Measurements from ENCODE around the gene ECE1.
"Not testable (repeated sequence)": the region's sequence is repeated elsewhere in the genome, so short reads cannot be mapped to it uniquely, and the experiment has no call there.

Gene ECE1

DNA sequence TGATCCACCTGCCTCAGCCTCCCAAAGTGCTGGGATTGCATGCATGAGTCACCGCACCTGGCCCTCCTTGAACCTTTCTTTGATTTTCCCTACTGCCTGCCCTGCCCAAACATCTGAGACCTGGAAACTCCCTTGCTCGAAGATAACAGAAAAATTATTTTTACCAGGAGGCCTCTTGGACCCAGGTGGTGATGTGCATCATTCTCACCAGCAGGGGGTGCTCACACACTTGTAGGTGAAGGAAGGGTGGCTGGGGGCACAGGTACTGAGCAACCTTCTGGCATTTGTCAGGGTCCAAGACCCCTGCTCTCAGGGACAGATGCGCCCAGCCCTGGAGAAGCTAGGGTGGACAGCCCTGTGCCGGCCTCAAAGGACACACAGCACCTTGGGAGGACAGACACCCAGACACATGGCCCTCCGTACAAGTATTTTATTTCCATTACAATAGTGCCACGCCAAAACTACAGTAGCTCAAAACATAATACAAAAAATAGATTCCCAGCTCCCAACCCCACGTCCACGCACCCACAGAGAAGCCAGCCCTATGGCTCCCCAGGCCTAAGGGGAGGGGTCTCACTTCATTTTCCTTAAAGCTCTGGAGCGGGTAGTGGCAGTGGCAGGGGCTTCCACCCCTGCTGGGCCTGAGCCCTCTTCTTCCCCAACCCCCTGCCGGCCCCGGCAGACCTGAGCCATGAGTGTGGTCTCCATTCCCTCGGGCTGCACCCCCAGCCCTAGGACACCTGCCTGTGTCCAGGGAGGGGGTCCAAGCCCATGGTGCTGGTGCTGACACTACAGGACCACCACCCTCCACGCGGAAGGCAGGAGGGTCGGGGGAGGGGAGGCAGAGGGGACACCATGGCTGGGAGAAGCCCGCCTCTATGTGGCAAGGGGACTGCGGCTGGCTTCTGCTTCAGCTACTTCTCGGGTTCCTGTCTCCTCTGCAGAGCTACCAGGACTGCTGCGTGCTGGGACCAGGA lies 73.1 kb downstream of the ECE1 start:
- DNase-seq = no peak

DNA sequence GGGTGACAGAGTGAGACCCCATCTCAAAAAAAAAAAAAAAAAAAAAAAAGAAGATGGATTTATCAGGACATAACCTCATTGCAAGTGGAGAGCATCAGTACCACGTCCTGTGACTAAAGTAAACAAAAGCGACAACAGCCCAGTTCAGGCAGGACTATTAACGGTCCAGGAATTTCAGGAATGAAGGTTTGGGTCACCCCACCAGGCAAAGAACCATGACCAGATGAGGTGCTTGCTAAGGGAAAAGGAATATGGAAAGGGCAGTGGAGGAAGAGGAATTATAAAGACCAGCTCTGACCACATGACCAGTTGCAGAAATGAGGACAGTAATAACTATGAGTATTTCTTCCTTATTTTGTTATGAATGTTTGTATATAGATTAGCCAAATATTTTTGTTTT lies 78.1 kb downstream of the ECE1 start:
- DNase-seq = no peak

DNA sequence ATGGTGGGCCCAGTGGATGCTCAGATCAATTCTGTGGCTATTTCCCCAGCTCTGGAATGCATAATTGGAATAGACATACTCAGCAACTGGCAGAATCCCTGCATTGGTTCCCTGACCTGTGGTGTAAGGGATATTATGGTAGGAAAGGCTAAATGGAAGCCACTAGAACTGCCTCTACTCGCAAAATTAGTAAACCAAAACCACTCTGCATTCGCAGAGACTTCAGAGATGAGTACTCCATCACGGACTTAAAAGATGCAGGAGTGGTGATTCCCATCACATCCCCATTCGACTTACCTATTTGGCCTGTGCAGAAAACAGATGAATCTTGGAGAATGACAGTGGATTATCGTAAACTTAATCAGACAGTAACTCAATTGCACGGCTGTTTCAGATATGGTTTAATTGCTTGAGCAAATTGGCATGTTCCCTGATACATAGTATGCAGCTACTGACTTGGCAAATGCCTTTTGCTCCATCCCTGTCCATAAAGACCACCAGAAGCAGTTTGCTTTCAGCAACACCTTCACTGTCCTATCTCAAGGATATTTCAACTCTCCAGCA lies 82.0 kb downstream of the ECE1 start:
- not testable (repeated sequence) for DNase-seq

DNA sequence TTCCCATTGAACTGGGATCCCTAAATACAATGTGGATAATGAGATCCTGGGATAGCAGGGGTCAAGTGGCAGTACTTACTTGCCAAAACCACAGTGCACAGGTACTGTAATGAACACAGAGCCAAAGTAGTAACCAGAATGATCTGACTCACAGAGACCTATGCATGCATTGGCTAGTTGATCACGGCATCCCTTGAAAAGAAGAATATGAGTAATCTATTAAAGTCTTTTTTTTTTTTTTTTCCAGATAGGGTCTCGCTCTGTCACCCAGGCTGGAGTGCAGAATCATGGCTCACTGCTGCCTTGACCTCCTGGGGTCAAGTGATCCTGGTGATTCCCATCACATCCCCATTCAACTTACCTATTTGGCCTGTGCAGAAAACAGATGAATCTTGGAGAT lies 84.1 kb downstream of the ECE1 start:
- no peak for DNase-seq

DNA sequence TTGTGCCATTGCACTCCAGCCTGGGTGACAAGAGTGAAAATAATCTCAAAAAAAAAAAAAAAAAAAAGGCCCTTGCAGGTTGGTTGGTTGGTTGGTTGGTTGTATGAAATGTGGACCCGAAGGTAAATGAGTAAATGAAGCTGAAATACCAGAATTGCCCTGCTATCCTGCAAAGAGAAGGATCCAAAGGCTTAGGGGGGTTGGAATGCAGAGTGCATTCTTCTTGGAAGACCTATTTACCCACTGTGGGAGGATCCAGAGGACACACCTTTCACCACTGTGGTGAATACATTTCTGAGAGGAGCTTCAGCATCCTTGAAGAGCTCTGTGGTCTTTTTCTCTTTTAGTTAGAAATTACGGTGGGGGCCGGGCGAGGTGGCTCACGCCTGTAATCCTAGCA lies 84.8 kb downstream of the ECE1 start:
- no peak for DNase-seq

DNA sequence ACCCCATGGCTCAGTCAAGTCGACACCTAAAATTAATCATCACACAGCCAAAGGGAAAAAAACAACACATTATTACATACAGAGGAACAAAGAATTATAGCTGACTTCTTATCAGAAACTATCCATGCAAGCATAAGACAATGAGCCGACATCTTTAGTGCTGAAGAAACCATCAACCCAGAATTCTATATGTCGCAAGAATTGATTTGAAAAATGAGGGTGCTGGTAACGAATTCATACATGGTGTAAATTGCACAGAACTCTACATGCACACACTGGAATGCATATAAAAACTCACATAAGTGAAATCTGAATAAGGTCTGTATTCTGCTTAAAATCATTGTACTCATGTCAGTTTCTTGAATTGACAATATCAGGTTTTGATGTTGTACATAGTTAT lies 88.6 kb downstream of the ECE1 start:
- no peak for DNase-seq

DNA sequence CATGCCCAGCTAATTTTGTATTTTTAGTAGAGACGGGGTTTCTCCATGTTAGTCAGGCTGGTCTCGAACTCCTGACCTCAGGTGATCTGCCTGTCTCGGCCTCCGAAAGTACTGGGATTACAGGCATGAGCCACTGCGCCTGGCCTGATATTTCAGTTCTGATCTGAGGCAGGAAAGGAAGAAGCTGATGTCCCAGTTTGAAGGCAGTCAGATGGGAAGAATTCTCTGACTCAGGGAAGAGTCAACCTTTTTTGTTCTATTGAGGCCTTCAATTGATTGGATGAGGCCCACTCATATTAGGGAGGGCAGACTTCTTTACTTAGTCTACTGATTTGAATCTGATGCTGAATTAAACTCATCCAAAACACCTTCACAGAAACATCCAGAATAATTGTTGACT lies 89.0 kb downstream of the ECE1 start:
- DNase-seq = not testable (repeated sequence)

DNA sequence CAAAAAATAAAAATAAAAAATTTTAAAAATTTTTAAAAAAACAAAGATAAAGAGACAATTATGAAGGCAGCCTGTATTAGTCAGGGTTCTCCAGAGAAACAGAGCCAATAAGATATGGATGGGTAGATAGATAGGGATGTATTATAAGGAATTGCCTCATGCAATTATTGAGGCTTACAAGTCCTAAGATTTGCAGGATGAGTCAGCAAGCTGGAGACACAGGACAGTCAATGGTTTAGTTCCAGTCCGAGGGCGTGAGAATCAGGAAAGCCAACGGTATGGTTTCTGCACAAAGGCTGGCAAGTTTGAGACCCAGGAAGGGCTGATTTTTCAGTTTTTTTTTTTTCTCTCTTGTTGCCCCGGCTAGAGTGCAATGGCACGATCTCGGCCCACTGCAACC lies 89.5 kb downstream of the ECE1 start:
- DNase-seq = no peak

DNA sequence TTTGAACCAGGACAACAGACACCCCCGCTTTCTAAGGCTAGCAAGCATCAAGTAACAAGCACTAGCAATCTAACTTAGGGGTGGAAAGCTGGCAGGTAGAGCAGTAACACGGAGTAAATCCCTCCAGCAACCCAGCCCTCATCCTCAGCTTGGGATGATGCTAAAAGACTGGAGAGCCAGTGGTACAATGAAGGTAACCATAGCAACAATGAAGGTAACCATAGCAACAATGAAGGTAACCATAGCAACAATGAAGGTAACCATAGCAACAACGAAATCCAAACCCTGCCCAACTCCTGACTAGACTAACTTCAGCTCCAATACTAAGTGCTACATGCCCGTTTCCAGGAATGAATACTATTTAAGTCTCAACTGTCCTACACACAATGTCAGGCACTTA lies 91.3 kb downstream of the ECE1 start:
- no peak for DNase-seq

DNA sequence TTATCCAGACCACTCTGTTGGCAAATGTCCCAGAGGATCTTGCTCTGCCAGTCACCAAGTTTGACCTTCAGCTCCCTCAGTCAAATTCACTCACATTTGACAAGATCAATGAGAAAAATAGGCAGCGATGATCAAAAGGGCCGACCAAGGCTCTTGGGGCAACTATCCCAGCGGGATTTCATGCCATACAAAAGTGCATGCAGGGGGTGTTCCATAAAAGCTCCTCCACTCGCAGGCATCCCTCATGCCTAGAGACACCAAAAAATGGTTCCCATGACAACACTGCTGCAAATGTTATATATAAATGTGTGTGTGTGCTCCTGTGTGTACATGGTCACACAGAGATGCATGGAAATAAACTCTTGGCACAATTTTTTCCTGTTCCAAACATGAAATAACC lies 97.4 kb downstream of the ECE1 start:
- DNase-seq = no peak

DNA sequence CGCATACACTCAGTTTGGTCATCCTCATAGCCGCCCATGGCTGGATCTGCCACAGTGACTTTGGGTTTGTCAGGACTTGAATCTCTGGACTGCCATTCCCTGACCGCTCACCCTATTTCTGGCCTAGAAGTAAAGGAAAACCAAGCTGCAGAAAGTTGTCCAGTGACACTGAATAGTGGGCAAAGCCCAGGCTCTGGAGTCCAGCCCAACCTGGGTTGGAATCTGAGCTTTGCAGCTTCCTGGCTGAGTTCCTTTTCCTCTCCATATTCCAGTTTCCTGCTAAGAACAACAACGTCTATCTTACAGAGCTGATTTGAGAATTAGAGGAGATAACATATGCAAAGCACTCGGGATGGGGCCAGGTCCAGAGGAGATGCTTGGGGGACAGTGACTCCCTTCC lies 98.0 kb downstream of the ECE1 start:
- DNase-seq = no peak

DNA sequence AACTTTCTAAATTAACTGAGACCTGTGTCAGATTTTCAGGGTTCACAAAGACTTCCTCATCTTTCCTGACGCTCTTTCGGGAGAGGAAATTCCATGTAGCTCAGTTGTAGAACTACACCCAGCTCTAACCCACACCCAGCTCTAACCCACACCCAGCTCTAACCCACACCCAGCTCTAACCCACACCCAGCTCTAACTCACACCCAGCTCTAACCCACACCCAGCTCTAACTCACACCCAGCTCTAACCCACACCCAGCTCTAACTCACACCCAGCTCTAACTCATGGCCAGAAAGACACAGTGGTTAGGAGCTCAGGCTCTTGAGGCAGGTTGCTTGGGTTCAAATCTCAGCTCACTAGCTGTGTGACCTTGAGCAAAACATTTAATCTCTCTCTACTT lies 99.5 kb downstream of the ECE1 start:
- DNase-seq = not testable (repeated sequence)

DNA sequence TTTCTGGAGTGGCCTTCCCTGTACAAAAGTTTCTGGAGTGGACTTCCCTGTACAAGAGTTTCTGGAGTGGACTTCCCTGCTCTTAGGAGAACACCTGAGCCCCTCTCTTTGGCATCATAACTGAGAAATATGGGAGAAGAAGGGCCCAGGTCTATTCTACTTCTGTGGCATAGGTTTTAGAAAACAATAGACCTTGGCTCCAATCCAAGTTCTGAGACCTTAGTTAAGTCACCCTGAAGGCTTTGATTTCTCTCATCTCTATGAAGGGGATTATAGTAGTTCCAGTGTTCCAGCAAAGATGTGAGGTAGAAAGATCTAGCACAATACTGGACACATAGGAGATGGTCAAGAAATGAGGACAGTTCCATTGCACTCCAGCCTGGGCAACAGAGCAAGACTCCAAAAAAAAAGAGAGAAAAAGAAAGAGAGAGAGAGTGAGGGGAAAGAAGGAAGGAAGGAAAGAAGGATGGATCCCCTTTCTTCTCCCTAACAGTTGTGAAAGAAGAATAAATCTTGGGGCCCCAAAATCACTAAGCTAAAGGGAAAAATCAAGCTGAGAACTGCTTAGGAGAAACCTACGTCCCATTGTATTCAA lies 100.3 kb downstream of the ECE1 start:
- no peak for DNase-seq

DNA sequence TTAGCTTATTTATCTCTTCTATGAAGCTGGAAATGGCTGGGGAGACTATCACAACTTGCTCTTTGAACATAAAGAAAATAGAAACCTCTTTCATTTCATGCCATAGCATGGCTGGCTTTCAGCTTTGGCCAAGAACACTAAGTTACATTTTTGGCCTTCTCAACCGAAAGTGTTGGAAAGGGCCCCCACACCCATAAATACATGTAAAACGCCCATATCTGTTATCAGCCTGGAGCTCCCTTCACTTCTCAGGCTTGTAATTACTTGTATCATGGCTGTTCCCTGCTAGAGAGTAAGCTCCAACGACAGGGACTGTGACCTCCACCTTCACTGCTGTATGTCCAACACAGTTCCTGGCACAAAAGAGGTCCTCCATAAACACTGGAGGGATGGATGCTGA lies 100.8 kb downstream of the ECE1 start:
- DNase-seq = no peak

DNA sequence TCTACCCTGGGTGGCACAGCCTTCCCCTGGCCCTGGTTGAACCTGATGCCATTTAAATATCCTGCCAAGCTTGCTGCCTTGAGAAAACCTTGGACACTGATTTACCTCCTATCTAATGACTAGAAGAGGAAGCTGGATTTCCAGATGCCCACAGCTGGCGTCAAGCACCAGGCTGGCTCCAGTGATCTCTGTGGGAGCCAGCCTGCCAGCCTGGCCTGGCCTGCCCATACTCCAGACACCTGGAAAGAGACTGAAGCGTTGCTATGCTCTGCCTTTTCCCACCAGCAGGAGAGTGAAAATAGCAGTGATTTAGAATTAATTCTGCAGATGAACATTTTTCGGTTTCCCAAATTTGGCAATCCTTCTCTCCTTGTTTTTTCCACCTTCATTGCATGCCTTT lies 102.0 kb downstream of the ECE1 start:
- no peak for DNase-seq

DNA sequence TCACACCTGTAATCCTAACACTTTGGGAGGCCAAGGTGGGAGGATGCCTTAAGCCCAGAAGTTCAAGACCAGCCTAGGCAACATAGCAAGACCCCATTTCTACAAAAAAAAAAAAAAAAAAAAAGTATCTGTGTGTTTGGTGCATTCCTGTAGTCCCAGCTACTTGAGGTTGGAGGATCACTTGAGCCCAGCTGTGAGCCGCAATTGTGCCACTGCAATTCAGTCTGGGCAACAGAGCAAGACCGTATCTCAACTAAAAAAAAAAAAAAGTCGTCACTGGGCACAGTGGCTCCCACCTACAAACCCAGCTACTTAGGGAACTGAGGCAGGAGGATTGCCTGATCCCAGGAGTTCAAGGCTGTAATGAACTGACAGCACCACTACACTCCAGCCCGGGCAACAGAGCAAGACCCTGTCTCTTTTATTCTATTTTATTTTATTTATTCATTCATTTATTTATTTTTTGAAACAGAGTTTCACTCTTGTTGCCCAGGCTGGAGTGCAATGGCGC lies 105.0 kb downstream of the ECE1 start:
- no peak for DNase-seq

DNA sequence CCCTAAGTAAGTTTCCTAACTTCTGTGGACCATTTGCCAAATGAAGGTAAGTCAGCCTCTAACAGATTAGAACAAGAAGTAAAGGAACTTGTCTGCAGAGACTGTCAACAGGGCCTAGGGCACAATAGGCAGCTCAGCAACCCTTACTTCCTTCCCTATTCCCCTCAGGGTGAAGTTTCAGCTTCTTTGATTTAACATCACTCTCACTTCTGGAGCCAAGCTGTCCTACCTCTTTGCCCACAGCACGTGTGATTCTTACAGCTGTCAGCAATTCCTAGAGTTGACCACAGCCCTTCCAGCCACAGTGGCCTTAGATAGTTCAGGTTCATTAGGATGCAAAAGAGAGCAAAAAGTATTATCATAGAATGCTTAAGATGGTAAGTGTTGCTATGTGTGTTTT lies 106.0 kb downstream of the ECE1 start:
- DNase-seq = no peak

DNA sequence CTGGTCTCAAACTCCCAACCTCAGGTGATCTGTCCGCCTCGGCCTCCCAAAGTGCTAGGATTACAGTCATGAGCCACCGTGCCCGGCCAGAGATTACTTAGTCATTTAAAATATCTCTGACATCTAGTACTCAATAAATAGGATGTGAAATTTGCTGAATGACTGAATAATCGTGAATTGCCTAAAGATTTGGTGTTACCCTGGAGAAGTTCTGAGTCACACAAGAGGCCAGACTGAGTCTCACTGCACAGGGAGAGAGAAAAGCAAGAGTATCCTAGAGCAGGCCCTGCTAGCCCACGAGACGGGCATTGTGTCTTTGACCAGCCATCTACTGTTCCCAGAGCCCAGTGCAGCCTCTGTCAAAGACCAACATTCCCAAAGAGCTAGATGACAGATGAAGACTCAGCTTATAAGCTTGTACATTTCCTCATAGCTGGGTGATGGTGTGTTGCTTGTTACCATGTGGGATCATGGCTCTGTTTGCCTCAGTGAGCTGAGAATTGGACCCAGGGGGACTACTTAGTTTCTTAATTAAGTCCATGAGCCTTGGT lies 108.0 kb downstream of the ECE1 start:
- no peak for DNase-seq

DNA sequence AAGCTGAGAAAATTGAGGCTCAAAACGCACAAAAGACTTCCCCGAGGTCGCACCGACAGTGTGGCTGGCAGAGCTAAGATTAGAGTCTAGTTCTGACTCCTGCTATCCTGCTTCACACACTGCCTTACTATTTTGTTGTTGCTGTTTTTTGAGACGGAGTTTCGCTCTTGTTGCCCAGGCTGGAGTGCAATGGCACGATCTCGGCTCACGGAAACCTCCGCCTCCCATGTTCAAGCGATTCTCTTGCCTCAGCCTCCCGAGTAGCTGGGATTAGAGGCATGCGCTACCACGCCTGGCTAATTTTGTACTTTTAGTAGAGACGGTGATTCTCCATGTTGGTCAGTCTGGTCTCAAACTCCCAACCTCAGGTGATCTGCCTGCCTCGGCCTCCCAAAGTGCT lies 112.0 kb downstream of the ECE1 start:
- not testable (repeated sequence) for DNase-seq

DNA sequence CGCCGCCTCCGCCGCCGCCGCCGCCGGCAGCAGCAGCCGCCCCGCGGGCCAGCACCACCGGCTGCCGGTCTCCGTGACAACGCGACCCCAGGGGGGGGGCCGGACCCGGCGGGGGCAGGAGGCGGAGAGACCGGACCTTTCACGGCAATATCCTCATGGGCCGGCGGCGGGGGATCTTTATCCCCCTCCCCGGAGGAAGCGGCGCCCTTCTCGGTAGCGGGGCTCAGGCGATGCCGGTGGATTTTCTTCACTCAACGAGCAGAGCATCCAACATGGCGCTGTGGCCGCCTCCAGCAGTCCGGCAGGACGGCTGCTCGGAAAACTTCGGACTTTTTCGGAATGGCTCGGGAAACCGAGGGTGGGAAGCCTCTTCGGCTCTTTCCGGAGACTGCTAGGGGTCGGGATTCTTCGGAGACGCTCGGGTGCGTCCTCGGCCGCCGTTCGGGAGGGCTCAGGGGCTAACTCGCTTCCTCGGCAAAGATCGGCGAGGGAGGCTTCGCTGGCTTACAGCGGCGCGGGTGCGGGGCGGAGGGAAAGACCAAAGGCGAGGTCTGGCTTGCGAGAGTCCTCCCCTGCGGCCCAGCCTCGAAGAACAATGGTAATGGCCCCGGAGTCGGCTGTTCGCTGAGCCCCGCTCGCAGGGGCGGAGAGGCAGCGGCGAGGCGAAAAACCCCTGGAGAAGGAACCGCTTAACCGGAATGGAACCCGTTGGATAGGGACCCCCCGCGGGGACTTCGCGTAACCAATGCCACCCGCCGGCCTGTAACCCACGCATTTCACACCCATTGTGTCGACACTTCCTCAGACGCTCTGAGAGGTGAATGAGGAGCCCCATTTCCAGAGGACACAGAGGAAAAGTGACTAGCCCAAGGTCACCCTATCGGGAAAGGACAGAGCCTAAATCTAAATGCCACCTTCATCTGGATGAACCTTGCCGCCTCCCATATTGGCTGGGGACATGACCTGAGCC lies 113.4 kb downstream of the ECE1 start, which contains the start of gene EIF4G3:
Gene EIF4G3, minus strand, starts transcription at position 312 of the 970 bp plus-strand sequence. CDS start 174,155 bp downstream, outside the sequence.
- peak; percentile 98 for DNase-seq

DNA sequence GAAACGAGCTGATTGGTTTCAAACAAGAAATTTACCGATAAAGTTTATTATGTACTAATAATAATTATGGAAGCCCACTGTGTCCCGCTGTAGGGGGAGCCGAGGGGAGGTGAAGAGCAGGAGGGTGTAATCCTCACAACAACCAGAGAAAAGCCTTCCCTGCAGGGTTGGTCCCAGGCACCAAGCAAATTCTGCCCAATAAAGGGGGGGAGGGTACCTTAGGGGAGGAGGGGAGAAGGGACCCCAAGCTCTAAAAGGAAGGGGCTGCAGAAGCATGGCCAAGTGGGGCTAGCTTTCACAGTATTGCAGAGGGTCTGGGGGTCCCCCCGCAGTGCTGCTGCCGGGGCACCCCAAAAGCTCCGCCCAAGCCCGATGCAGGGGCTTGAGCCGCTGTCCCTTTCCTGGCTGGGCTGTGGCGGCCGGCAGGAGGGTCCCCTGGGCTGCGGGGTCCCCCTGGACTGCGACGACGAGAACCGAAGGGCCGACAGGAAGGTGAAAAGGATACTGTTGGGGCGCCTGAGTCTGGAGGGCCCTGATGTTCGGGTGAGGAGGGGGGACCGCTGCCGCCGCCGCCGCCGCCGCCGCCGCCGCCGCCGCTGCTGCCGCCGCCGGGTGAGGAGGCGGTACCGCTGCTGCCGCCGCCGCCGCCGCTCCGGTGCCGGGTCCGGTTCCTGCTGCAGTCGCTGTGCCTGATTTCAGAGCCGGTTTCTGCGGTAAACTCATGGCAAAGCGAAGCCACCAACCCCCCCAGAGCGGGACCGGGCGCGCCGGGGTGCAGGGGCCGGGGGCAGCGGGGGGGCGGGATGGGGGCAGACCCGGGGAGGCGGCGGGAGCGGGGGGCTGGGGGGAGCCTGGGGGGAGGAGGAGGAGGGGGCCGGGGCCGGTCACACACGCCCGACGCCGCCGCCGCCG lies 114.3 kb downstream of the ECE1 start:
- no peak for DNase-seq

Data from amniotic stem cell (primary cell).